Measurements from ENCODE around the gene PIANP. TPM values are rescaled to one million over a fixed set of nuclear protein-coding genes. Genes with fewer than 3 reads are reported as not detected.

The PIANP gene
- total RNA-seq, 1 donor from 2014 or later, result 0.16 TPM

DNA sequence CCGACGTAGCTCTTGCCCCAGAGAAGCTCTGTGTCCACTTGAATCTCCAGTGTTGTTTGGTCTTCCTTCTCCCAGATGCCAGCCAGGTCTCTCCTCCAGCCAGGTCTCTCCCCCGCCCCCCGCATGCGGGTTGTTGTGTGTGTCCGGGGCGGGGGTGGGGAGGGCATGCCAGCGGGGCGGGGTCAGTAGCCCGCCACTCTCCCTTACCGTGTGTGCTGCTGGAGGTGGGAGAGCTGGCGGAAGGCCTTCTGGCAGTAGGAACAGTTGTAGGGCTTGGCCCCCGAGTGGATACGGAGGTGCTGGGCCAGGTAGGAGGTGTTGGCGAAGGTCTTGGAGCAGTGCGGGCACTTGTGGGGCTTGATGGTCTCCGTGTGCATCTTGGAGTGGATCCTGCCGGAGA is 28.5 kb downstream of the PIANP start:
- no peak for DNase-seq (ENCODE audit: low spot score)

DNA sequence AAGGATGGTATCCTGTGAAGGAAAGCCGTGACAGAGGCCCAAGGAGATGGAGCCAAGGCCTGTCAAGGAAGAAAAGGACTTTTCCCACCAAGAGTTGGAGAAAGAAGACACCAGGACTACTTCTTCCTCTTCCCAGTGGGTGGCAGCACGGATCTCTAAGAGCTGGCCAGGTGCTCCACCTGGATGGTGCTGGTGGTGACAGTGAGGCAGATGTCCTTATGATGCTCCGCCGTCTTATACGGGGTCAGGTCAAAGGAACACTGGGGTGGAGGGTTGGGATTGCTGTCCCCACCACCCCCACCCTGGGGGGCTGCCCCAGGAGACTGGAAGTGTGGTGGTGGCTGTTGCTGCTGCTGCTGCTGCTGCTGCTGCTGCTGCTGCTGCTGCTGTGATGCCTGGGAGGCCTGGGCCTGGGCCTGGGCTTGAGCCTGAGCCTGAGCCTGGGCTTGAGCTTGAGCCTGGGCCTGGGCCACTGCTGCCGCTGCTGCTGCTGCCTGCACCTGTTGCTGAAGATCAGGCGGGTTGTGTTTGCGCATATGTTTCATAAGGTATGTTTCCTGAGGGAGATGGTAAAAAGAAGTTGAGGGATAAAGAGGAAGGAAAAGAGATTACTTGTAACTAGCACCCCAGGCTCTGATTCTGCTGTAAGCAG is 32.9 kb downstream of the PIANP start:
- DNase-seq (ENCODE audit: low spot score), result no peak

DNA sequence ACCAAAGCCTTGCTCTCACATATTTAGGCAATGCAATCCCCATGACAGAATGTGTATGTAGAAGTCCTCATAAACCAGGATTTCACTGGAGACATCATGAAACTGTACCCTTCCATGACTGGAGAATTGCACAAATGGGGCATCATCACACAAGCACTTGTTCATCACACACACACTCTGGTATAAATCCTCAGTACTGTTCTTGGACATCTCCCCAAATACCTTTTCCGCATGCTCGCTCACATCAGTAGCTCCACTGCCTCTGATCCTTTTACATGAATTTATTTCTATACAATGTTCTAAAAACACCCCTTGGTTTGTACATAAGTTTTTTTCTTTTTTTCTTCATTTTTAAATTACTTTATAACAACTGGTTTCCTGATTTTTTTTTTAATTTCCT is 34.4 kb downstream of the PIANP start:
- no peak for DNase-seq (ENCODE audit: low spot score)

DNA sequence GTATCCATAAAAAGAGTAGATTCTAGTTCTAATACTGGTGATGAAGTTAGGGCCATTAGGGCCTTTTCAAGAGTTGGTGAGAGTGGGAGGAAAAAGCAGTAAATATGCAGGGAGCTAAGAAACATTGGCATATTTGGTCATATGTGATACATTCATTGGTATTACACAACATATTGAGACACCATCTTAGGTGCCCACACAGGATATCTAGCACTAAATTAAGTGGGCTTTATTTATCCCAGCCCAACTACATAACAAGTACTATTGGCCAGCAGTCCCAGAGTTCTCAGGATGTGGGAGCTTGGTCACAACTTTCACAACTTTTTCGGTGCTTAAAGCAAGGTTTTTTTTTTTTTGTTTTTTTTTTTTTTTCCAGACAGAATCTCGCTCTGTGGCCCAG is 35.7 kb downstream of the PIANP start:
- no peak for DNase-seq (ENCODE audit: low spot score)

DNA sequence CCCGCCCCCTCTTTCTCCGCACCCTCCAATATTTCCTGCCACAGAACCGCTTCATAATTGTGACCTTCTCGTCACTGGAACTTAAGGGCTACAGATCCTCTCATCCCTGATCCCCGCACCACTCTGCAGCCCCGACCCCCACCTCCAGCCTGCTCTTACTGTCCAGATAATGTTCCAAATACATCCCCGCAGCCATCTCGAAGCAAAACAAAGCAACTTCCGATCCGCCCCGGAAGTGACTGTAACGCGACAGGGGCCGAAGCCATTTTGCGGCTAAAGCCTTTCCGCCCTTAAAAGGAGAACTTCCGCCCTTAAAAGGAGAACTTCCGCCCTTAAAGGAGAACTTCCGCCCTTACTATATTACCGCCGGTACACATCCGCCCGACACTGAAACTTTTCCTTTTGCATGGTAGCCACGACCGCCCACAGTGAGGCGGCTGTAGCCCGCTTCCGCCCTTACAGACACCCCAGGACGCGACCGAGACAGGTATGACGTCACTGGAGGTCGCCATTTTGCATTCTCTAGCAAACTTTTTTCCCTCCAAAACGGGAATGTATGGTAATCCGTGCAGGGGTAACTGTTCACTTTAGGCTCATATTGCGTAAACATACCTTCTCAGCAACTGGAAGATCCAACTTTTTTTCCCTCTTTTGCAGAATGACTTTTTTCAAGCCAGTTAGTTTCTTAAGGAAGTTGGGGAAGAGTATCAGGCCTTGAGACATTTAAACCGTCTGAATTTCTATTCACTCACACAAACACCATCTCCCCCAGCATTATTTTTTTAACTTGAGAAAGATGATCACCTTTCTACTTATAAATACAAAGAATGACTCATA is 37.5 kb downstream of the PIANP start, which contains the start of gene ING4:
Gene ING4 (minus strand): TSS at position 214 of the 837 bp plus-strand sequence. CDS start 18 bp downstream, at position 196.
- peak; percentile 96 for DNase-seq (ENCODE audit: low spot score)

DNA sequence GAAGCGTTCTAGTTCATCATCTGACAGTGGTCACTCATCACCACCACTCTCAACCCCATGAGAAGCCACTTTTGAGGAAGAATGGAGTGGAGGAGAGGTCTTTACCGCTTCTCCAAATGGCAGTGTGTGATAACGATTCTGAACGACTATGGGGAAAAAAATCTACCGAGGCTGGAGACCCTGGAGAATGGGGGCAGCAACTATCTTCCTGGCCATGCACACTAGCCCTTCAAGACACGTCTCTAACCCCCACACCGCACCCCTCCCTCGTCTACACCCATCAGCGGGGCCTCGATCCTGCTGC is 38.1 kb downstream of the PIANP start:
- no peak for DNase-seq (ENCODE audit: low spot score)

DNA sequence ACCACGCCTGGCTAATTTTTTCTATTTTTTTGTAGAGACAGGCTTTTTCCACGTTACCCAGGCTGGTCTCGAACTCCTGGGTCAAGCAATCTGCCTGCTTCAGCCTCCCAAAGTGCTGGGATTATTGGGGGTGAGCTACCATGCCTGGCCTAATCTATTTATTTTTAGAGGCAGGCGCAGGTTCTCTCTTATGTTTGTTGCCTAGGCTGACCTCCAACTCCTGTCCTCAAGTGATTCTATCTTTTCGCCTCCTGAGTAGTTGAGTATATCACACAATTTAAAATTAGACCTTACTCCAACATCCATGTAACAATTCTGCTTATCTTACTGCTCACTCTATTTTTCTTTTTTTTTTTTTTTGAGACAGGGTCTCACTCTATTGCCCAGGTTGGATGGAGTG is 46.6 kb downstream of the PIANP start:
- DNase-seq (ENCODE audit: low spot score), result no peak

DNA sequence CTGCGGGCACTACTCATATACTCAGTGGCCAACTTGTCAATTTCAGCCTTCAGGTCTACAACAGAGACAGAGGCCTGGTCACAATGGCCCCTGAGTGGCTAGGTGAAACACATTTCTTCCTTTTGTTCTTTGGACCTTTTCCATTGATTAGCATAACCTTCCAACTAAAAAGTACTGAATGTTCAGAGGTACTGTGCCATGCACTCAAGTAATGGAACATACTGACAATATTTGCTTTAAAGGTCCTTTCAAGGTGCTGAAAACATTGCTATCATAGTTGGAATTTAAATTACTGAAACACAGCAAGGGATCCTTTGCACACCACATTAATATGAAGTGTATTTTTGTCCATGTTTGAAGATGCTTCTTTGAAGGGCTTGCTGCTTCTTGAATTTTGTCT is 47.3 kb downstream of the PIANP start:
- no peak for DNase-seq (ENCODE audit: low spot score)

DNA sequence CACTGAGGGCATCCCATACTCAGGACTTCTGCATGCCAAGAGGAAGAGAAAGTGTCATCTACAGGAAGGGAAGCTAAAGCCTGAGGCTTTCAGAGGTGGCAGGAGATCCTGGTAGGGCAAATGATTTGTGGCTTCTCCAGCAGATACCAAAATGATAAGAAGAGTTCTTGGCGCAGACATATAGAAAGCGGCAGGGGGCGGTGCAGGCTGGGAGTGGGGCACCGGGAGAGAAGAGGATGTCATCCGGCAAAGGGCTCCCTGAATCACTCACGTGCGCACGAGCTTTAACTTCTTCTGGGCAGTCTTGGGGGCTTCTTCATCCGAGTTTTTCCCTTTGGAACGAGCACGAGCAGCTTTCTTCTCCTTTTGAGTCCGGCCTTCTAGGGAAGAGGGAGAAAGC is 48.2 kb downstream of the PIANP start:
- DNase-seq (ENCODE audit: low spot score), result no peak

DNA sequence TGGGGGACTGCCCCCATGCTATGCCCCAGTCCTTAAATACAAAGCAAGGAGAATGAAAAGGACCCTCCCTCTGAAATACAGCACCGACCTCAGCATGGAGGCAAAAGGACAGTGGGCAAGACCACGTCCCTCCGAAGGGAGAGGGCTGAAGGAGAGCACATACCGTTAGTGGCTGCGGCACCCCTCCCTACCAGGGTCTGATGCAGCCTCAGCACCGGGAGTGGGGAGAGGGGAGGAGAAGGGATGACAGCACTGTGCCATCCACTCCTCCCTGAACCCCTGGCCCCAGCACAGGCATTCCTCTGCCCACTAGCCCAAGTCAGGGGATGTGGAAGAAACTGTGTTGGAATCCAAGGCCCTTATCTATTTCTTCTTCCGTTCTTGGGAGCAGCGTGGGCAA is 49.8 kb downstream of the PIANP start:
- DNase-seq (ENCODE audit: low spot score), result no peak

DNA sequence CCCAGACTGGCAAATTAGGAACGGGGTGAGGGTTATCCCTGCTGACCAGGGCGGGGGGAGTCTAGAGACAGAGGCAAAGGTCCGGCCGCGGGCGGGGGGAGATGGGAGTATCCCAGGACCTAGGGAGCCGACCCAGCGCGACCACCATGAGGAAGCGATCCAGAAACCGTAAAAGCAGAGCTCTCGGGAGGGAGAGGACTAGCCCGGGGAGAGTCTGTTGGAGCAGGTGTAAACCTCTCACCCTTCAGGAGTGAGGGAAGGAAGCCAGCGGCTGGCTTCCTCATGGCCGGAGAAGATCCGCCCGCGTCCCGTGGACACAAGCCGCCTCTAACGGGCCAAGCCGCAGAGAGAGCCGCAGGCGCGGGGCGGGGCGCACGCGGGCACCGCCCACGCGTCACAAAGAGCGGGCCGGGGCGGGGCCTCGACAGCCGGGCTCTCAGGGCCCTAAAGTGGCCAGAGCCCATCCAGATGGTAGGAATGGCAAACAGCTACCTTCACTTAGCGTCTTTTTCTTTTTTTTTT is 53.5 kb downstream of the PIANP start, which contains the start of gene ACRBP:
Gene ACRBP (minus strand): TSS at position 350 of the 522 bp plus-strand sequence. CDS start 66 bp downstream, at position 284.
- DNase-seq (ENCODE audit: low spot score), result peak; percentile 92

DNA sequence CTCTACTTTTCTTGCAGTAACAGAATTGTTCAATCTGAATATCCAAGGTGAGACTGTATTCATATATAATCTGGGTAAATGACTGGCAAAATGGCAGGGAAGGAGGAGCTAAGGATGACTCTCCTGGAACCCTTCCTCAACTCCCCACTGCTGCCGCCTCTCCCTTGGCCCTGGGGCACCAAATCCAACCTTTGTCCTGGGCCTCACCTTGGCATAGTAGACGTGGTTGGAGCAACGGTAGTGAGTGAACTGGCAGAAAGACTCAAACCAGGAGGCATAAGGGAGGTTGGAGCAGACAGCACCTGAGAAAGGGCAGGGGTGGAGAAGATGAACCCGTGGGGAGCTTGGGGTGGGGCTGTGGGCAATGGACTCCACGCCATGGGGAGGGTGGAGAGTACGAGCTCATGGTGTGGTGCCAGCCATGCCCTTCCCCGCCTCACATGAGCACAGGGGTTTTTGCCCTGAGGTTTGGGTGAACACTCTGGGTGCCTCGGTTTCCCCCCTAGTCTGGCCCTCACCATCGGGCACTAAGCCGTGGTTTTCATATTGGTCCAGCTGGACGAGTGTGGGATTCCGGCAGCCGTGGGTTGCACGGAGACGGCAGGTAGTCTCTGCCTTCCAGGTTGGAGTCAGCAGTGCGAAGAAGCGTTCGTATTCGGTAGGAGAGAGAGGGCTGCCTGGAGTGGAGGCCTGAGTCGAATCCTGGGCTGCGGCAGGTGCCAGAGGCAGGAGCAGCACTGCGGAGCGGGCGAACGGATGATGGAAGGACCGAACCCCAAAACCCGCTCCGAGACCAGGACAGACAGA is 54.1 kb downstream of the PIANP start:
- no peak for DNase-seq (ENCODE audit: low spot score)

DNA sequence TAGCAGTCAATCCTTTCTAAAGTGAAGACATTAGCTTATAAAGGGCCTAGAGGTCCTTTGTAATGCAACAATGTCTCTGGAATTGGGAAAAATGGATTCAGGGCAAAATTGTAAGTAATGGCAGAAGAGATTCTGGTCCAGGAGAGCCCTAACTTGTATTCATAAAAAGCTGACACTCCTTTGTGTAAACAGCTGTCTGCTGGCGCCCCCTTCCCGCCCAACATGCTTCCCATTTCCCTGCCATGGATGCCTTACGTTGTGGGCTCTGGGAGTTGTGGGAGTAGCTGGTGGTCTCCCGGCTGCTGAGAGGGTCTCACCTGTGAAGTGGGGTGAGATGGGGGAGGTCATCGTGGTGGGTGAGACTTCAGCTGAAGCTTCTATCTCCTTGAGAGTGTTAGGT is 55.7 kb downstream of the PIANP start:
- no peak for DNase-seq (ENCODE audit: low spot score)

DNA sequence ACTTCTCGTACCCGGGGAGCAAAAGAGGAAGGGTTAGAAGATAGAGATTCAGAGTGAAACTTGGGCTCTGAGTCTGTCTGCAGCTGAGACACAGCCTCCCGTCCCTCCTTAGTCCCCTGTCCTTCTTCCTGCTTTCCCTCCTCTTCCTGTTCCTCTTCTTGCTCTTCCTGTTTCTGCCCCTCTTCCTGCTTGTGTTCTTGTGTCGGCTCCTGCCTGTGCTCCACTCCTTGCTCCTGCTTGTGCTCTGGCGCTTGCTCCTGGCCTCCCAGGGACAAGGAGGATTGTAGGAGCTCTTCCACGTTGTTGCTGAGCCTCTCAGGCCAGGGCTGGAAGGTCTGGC is 56.4 kb downstream of the PIANP start:
- no peak for DNase-seq (ENCODE audit: low spot score)

Other genes with a start within 250 kb of the PIANP start
- gene TAPBPL, start 248.8 kb downstream of the PIANP start, total RNA-seq, result 13.0 TPM
- gene VAMP1, start 230.1 kb downstream of the PIANP start, total RNA-seq, result 5.8 TPM
- gene MRPL51, start 207.6 kb downstream of the PIANP start, total RNA-seq, result 116 TPM
- 12.8 TPM for gene NCAPD2, start 206.7 kb downstream of the PIANP start, total RNA-seq
- 1,402 TPM for gene GAPDH, start 166.3 kb downstream of the PIANP start, total RNA-seq
- 22.5 TPM for gene IFFO1, start 144.8 kb downstream of the PIANP start, total RNA-seq
- gene NOP2, start 132.5 kb downstream of the PIANP start, total RNA-seq, result 56.0 TPM
- gene CHD4, start 93.4 kb downstream of the PIANP start, total RNA-seq, result 218 TPM
- 2.5 TPM for gene LPAR5, start 64.9 kb downstream of the PIANP start, total RNA-seq
- 2.5 TPM for gene ACRBP, start 53.4 kb downstream of the PIANP start, total RNA-seq
- 16.7 TPM for gene ING4, start 37.7 kb downstream of the PIANP start, total RNA-seq
- gene ZNF384, start 11.4 kb downstream of the PIANP start, total RNA-seq, result 39.3 TPM
- gene COPS7A, start 23.2 kb upstream of the PIANP start, total RNA-seq, result 57.5 TPM
- gene MLF2, start 52.3 kb upstream of the PIANP start, total RNA-seq, result 145 TPM
- 161 TPM for gene PTMS, start 65.5 kb upstream of the PIANP start, total RNA-seq
- gene LAG3, start 71.7 kb upstream of the PIANP start, total RNA-seq, result 1.3 TPM
- gene CD4, start 88.7 kb upstream of the PIANP start, total RNA-seq, result 31.3 TPM
- gene GPR162, start 121.0 kb upstream of the PIANP start, total RNA-seq, result 7.0 TPM
- 11.1 TPM for gene P3H3, start 127.6 kb upstream of the PIANP start, total RNA-seq
- 1.2 TPM for gene GNB3, start 140.1 kb upstream of the PIANP start, total RNA-seq
- 0.16 TPM for gene CDCA3, start 150.5 kb upstream of the PIANP start, total RNA-seq
- 74.8 TPM for gene USP5, start 151.3 kb upstream of the PIANP start, total RNA-seq
- 383 TPM for gene TPI1, start 166.7 kb upstream of the PIANP start, total RNA-seq
- 4.6 TPM for gene SPSB2, start 172.5 kb upstream of the PIANP start, total RNA-seq
- gene LRRC23, start 204.0 kb upstream of the PIANP start, total RNA-seq, result 4.2 TPM
- 5.3 TPM for gene ENO2, start 213.8 kb upstream of the PIANP start, total RNA-seq
- 148 TPM for gene ATN1, start 227.1 kb upstream of the PIANP start, total RNA-seq
- not detected for gene RNU7-1, start 243.0 kb upstream of the PIANP start, total RNA-seq
- 125 TPM for gene C12orf57, start 243.2 kb upstream of the PIANP start, total RNA-seq

All from mesenteric fat pad (tissue), 1 donor.